SH-SY5Y (cell line): Measurements from ENCODE around the gene QTRT2.

Source experiments
- GATA2 ChIP-seq: IDR thresholded peaks from 2 replicates; pipeline ENCODE4 v1.6.1; 2011; ENCODE audit warnings: mild to moderate bottlenecking, low read depth, low read length
- GATA3 ChIP-seq: IDR thresholded peaks from 2 replicates; pipeline ENCODE4 v1.6.1; 2011; ENCODE audit warnings: low read depth, mild to moderate bottlenecking, low read length, moderate library complexity

The QTRT2 gene

GRCh38 chr3:114128231-114128630, 71.7 kb downstream of the QTRT2 start:
- TF ChIP-seq GATA2, result no peak

GRCh38 chr3:114128826-114129225, 72.3 kb downstream of the QTRT2 start:
- TF ChIP-seq GATA2 (no peak), GATA3 (no peak)

GRCh38 chr3:114132500-114132899, 76.0 kb downstream of the QTRT2 start:
- TF ChIP-seq GATA2 (no peak), GATA3 (no peak)

- TF ChIP-seq GATA3 (no peak), GATA2 (no peak)
These were observed 77.4 kb downstream of the QTRT2 start for GRCh38 chr3:114133947-114134346.
